HCT116 (cell line): ENCODE measurements around the gene CYP46A1. TPM values are rescaled to one million over a fixed set of nuclear protein-coding genes. Genes with fewer than 3 reads are reported as not detected.

Experiments
- ATAC-seq: fragments of 200-7000 bp; cut with Tn5 transposase; 2 replicates; pipeline ENCODE4 v1.9.1; 2020; ENCODE audit warnings: mild to moderate bottlenecking, moderate library complexity
- BruUV-seq: library from RNA; stranded (reverse); fragments of 400-500 nt; replicated peaks from 2 replicates; lab custom pipeline; 2021; lab: Mats Ljungman, UMichigan
- CTCF ChIA-PET: fragments of 300-600 bp; sonication (Branson Sonifier 250); formaldehyde crosslinking; loops from one replicate; lab custom pipeline; 2021; ENCODE audit warnings: antibody characterized with exemption; lab: Charles Lee
- POLR2A ChIA-PET: fragments of 300-600, 350-600 bp; sonication (Branson Sonifier 250); formaldehyde crosslinking; loops from one replicate; lab custom pipeline; 2021; ENCODE audit warnings: antibody characterized with exemption; lab: Charles Lee
- RAD21 ChIA-PET, 2 experiments: fragments of 300-600 bp; sonication (Branson Sonifier 250); formaldehyde crosslinking; loops; one replicate each; lab custom pipeline; 2023; ENCODE audit warnings: low total read pairs in 2 of 2; ENCODE audit not compliant: uncharacterized antibody in 2 of 2, unreplicated experiment in 2 of 2, low non-redundant PET in 1 of 2; lab: Charles Lee
- DNase-seq: peaks from one replicate; pipeline ENCODE4 v3.0.0-alpha.2; 2010; ENCODE audit warnings: low read depth, low spot score
- H2AFZ ChIP-seq: fragments of 200-600 bp; shearing (Covaris generic), sonication (generic); 2 replicates; pipeline ENCODE4 v1.6.1; 2017; ENCODE audit warnings: low read depth, mixed run types, mixed read lengths, antibody characterized with exemption, low read length; ENCODE audit not compliant: poor library complexity, severe bottlenecking
- H3K27ac ChIP-seq: 2 replicates; pipeline ENCODE4 v1.5.1; 2012; ENCODE audit warnings: low read depth, low read length
- H3K27me3 ChIP-seq: fragments of 200-600 bp; sonication (generic); 2 replicates; pipeline ENCODE4 v1.6.1; 2016; ENCODE audit warnings: mixed run types, low read length, mixed read lengths; ENCODE audit not compliant: insufficient read depth
- H3K36me3 ChIP-seq, 2 experiments: fragments of 200-500 bp in 1 of 2; fragments of 200-600 bp in 1 of 2; sonication (Bioruptor generic) in 1 of 2; sonication (generic) in 1 of 2; 2 replicates each; pipeline versions ENCODE4 v1.5.1 to v1.6.1; 2014 to 2016; ENCODE audit warnings: low read length in 2 of 2, inconsistent platforms in 1 of 2, mixed read lengths in 1 of 2, mixed run types in 1 of 2; ENCODE audit not compliant: insufficient read depth in 2 of 2, control insufficient read depth in 1 of 2
- H3K4me1 ChIP-seq, 2 experiments: fragments of 200-600 bp in 1 of 2; sonication (generic) in 1 of 2; 2 replicates each; pipeline versions ENCODE4 v1.5.1 to v1.6.1; 2012 to 2017; ENCODE audit warnings: low read length in 2 of 2, inconsistent platforms in 1 of 2, mild to moderate bottlenecking in 1 of 2, mixed read lengths in 1 of 2, mixed run types in 1 of 2, moderate library complexity in 1 of 2; ENCODE audit not compliant: insufficient read depth in 2 of 2, control insufficient read depth in 1 of 2
- H3K4me2 ChIP-seq: fragments of 200-600 bp; sonication (generic); 2 replicates; pipeline ENCODE4 v1.6.1; 2017; ENCODE audit warnings: mixed run types, low read length, mixed read lengths
- H3K4me3 ChIP-seq, 2 experiments: fragments of 200-600 bp in 1 of 2; sonication (generic) in 1 of 2; replicated peaks in 1 of 2; 2 replicates each; pipeline ENCODE4 v1.5.1; 2011 to 2016; ENCODE audit warnings: low read length in 2 of 2, control low read depth in 1 of 2, low read depth in 1 of 2, mild to moderate bottlenecking in 1 of 2, mixed read lengths in 1 of 2, mixed run types in 1 of 2
- H3K79me2 ChIP-seq: fragments of 200-600 bp; sonication (generic); 2 replicates; pipeline ENCODE4 v1.6.1; 2017; ENCODE audit warnings: mild to moderate bottlenecking, mixed run types, low read length, moderate library complexity, mixed read lengths; ENCODE audit not compliant: insufficient read depth
- H3K9ac ChIP-seq: fragments of 200-600 bp; sonication (generic); 2 replicates; pipeline ENCODE4 v1.6.1; 2016; ENCODE audit warnings: low read length, mixed read lengths
- H3K9me2 ChIP-seq: fragments of 200-600 bp; sonication (generic), shearing (Covaris generic); 2 replicates; pipeline ENCODE4 v1.6.1; 2017; ENCODE audit warnings: mixed run types, mild to moderate bottlenecking, moderate library complexity; ENCODE audit not compliant: insufficient read depth
- H3K9me3 ChIP-seq, 2 experiments: fragments of 200-500 bp in 1 of 2; fragments of 200-600 bp in 1 of 2; sonication (Bioruptor generic) in 1 of 2; sonication (generic) in 1 of 2; 2 replicates each; pipeline ENCODE4 v1.6.1; 2014 to 2017; ENCODE audit warnings: low read length in 2 of 2, mixed read lengths in 2 of 2, inconsistent platforms in 1 of 2, low read depth in 1 of 2, mild to moderate bottlenecking in 1 of 2, mixed run types in 1 of 2, moderate library complexity in 1 of 2; ENCODE audit not compliant: control insufficient read depth in 1 of 2, insufficient read depth in 1 of 2
- H4K20me1 ChIP-seq: fragments of 200-600 bp; sonication (generic), shearing (Covaris generic); 2 replicates; pipeline ENCODE4 v1.6.1; 2017; ENCODE audit warnings: mixed run types, mild to moderate bottlenecking, moderate library complexity; ENCODE audit not compliant: insufficient read depth
- EZH2phosphoT487 ChIP-seq: fragments of 200-600 bp; IDR thresholded peaks from 2 replicates; pipeline ENCODE4 v1.6.1; 2018; ENCODE audit warnings: antibody characterized with exemption, borderline replicate concordance
- JUND ChIP-seq: IDR thresholded peaks from 2 replicates; pipeline ENCODE4 v1.6.1; 2012
- POLR2A ChIP-seq: IDR thresholded peaks from 2 replicates; pipeline ENCODE4 v1.7.0; 2011; ENCODE audit warnings: borderline replicate concordance; ENCODE audit not compliant: insufficient read depth, insufficient read length; ENCODE audit errors: extremely low read depth
- POLR2AphosphoS5 ChIP-seq: IDR thresholded peaks from 2 replicates; pipeline ENCODE4 v1.6.1; 2011; ENCODE audit warnings: mild to moderate bottlenecking, low read depth, low read length, moderate library complexity
- SRF ChIP-seq: IDR thresholded peaks from 2 replicates; pipeline ENCODE4 v1.6.1; 2012; ENCODE audit warnings: low read depth
- YY1 ChIP-seq: IDR thresholded peaks from 2 replicates; pipeline ENCODE4 v1.6.1; 2011; ENCODE audit warnings: low read length, low read depth, moderate library complexity, mild to moderate bottlenecking; ENCODE audit not compliant: insufficient replicate concordance; ENCODE audit errors: extremely low read depth
- ZNF274 ChIP-seq: fragments of 200-500 bp; sonication (Bioruptor generic); IDR thresholded peaks from 2 replicates; pipeline ENCODE4 v1.6.1; 2014; ENCODE audit warnings: mild to moderate bottlenecking, low read depth, low read length, inconsistent platforms
- intact Hi-C: fragments of 100-400 bp; cut with micrococcal nuclease; formaldehyde crosslinking; loops from 2 replicates; pipeline ENCODE4 v1.10.0; 2022
- total RNA-seq: library from RNA; stranded (reverse); gene quantifications from one replicate; pipeline ENCODE4 v1.2.1, GENCODE V29; 2021; ENCODE audit not compliant: unreplicated experiment
- TF ChIP-seq, protein P1 (sequence below): IDR thresholded peaks from 2 replicates; pipeline ENCODE4 v1.6.1; 2011; ENCODE audit warnings: mild to moderate bottlenecking, low read length, moderate library complexity; ENCODE audit not compliant: insufficient replicate concordance; ENCODE audit errors: extremely low read depth

Gene CYP46A1
- total RNA-seq, 1 experiment from 2014 or later: 0.76 TPM

GRCh38 chr14:99649219-99649618 is 34.9 kb upstream of the CYP46A1 start:
- Histone ChIP-seq H3K79me2 (no peaks in the 10 kb centered on the region), H3K27me3 (no peaks in the 10 kb centered on the region), H2AFZ (no peak overlapping the region), H3K4me3 (no peak overlapping the region), H3K4me1 (peaks cover 1 to 2% of the 10 kb centered on the region in 2 experiments; a peak in 1 of 4 replicates), H3K36me3 (no peaks in the 10 kb centered on the region), H4K20me1 (no peaks in the 10 kb centered on the region), H3K4me2 (no peak overlapping the region), H3K9ac (no peak overlapping the region), H3K9me3 (no peaks in the 10 kb centered on the region)
- BruUV-seq: no TSS peak
- ChIA-PET POLR2A (no interaction called here), RAD21 (no interaction called here), CTCF (no interaction called here)
- ATAC-seq (no peak), DNase-seq (no peak)
- no peak for TF ChIP-seq ZNF274
- TF ChIP-seq, all 23 proteins: peak for 0
- Histone ChIP-seq H3K27ac (no peak overlapping the region), H3K9me2 (no peaks in the 10 kb centered on the region)
- intact Hi-C loops: no loop called here

DNA sequence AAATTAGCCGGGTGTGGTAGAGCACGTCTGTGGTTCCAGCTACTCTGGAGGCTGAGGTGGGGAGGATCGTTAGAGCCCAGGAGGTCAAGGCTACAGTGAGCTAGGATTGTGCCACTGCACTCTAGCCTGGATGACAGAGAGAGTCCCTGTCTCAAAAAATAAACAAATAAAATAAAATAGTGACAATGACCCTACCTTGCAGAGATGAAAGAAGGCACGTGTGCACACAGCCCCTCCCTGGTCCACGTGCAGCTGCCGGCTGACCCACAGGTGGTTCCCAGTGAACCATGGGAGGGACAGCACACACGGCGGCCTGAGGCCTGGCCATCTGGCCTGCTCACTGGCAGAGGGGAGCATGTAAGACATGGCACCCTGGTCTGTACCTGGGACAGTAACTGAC is 34.5 kb upstream of the CYP46A1 start:
- CTCF ChIA-PET: no interaction called here
- H3K27me3 ChIP-seq: no peaks in the 10 kb centered on the region
- RAD21 ChIA-PET: no interaction called here
- H3K9me2 ChIP-seq: no peaks in the 10 kb centered on the region
- no peaks in the 10 kb centered on the region for H3K79me2 ChIP-seq
- intact Hi-C loops: no loop called here
- no peak overlapping the region for H3K4me2 ChIP-seq
- no peak overlapping the region for H3K9ac ChIP-seq
- H4K20me1 ChIP-seq: no peaks in the 10 kb centered on the region
- no peak overlapping the region for H2AFZ ChIP-seq
- no peaks in the 10 kb centered on the region for H3K36me3 ChIP-seq
- BruUV-seq: no TSS peak
- TF ChIP-seq SRF (no peak), POLR2A (no peak), YY1 (no peak), ZNF274 (no peak), POLR2AphosphoS5 (no peak), EZH2phosphoT487 (no peak), JUND (no peak)
- TF ChIP-seq, protein P1, sequence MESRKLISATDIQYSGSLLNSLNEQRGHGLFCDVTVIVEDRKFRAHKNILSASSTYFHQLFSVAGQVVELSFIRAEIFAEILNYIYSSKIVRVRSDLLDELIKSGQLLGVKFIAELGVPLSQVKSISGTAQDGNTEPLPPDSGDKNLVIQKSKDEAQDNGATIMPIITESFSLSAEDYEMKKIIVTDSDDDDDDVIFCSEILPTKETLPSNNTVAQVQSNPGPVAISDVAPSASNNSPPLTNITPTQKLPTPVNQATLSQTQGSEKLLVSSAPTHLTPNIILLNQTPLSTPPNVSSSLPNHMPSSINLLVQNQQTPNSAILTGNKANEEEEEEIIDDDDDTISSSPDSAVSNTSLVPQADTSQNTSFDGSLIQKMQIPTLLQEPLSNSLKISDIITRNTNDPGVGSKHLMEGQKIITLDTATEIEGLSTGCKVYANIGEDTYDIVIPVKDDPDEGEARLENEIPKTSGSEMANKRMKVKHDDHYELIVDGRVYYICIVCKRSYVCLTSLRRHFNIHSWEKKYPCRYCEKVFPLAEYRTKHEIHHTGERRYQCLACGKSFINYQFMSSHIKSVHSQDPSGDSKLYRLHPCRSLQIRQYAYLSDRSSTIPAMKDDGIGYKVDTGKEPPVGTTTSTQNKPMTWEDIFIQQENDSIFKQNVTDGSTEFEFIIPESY: no peak
- TF ChIP-seq, all 23 proteins: peak for 0
- POLR2A ChIA-PET: no interaction called here
- DNase-seq: no peak
- no peak overlapping the region for H3K27ac ChIP-seq
- ATAC-seq: no peak
- no peak overlapping the region for H3K4me3 ChIP-seq
- H3K4me1 ChIP-seq: peaks cover 3 to 4% of the 10 kb centered on the region in 2 experiments; a peak in 1 of 4 replicates
- H3K9me3 ChIP-seq: no peaks in the 10 kb centered on the region
